HUES48 (cell line): ENCODE results near the gene TMEM134.
"Not testable (repeated sequence)": the region's sequence is repeated elsewhere in the genome, so short reads cannot be mapped to it uniquely, and the experiment has no call there.

Experiments
- H3K27ac ChIP-seq: one replicate; pipeline ENCODE4 v1.7.0; 2013; ENCODE audit warnings: low read depth, low read length, inconsistent platforms
- H3K27me3 ChIP-seq: 2 replicates; pipeline ENCODE4 v1.6.1; 2013; ENCODE audit warnings: mild to moderate bottlenecking, low read length; ENCODE audit not compliant: control insufficient read depth, insufficient read depth
- H3K36me3 ChIP-seq: 2 replicates; pipeline ENCODE4 v1.6.1; 2013; ENCODE audit warnings: low read length; ENCODE audit not compliant: control insufficient read depth, insufficient read depth
- H3K4me1 ChIP-seq: 2 replicates; pipeline ENCODE4 v1.6.1; 2013; ENCODE audit warnings: mild to moderate bottlenecking, low read length; ENCODE audit not compliant: control insufficient read depth, insufficient read depth
- H3K4me3 ChIP-seq: 2 replicates; pipeline ENCODE4 v1.5.1; 2013; ENCODE audit warnings: mild to moderate bottlenecking, low read depth, low read length
- H3K9ac ChIP-seq: 2 replicates; pipeline ENCODE4 v1.6.1; 2013; ENCODE audit warnings: mild to moderate bottlenecking, low read depth, low read length, moderate library complexity
- H3K9me3 ChIP-seq: 2 replicates; pipeline ENCODE4 v1.6.1; 2013; ENCODE audit warnings: low read length; ENCODE audit not compliant: control insufficient read depth, insufficient read depth

The TMEM134 gene, protein sequence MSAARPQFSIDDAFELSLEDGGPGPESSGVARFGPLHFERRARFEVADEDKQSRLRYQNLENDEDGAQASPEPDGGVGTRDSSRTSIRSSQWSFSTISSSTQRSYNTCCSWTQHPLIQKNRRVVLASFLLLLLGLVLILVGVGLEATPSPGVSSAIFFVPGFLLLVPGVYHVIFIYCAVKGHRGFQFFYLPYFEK

DNA sequence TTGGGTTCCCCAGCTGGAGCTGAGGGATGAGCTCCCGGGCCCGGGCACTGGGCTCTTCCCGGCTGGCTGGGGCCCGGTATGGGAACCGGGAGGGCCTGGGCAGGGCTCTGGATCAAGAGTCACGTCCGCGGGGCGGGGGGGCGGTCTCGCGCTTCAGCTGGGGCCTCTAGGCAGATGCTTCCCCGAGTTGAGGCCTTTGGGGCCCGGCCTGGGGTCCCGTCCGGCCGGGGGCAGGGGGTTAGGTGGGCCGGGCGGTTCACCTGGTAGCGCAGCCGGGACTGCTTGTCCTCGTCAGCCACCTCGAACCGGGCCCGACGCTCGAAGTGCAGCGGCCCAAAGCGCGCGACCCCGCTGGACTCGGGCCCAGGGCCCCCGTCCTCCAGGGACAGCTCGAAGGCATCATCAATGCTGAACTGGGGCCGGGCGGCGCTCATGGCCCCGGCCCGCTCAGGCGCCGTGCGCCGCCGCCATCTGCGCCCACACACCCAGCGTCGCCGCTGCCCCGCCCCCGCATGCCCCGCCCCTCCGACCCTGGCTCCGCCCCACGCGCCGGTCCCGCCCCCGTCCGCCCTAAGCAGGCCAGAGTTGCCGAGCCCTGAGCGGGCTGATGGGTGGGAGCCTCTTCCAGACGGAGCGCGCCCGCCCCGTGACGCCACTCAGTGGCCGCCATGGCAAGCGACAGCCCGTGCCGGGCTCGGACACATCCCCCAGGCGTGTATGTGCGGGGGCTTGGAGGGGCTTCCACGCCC lies at the start of gene TMEM134:
TSS of gene TMEM134 (minus strand) at position 493 of the 749 bp plus-strand sequence. CDS start at position 434, 59 bp downstream.
- peak within 1 kb of the TSS; percentile 52 for H3K9ac ChIP-seq
- no peaks in the 10 kb centered on the region for H3K9me3 ChIP-seq
- H3K36me3 ChIP-seq = 0 out of 2 replicates have a peak, but pooled peaks cover 4% of the 10 kb centered on the region
- H3K4me1 ChIP-seq = peaks cover 16% of the 10 kb centered on the region; the same call in 1 of the 2 replicates
- H3K27ac ChIP-seq = peak within 1 kb of the TSS; percentile 73
- no peaks in the 10 kb centered on the region for H3K27me3 ChIP-seq
- H3K4me3 ChIP-seq = peak within 1 kb of the TSS; percentile 83

GRCh38 chr11:67517784-67518552 lies 48.9 kb upstream of the TMEM134 start:
- Histone ChIP-seq H3K4me3 (no peak overlapping the region), H3K9ac (no peak overlapping the region), H3K36me3 (no peaks in the 10 kb centered on the region), H3K4me1 (no peaks in the 10 kb centered on the region), H3K27ac (no peak overlapping the region), H3K27me3 (no peaks in the 10 kb centered on the region), H3K9me3 (no peaks in the 10 kb centered on the region)

GRCh38 chr11:67516806-67517205 lies 47.8 kb upstream of the TMEM134 start:
- Histone ChIP-seq H3K4me3 (no peak overlapping the region), H3K36me3 (no peaks in the 10 kb centered on the region), H3K9me3 (no peaks in the 10 kb centered on the region), H3K4me1 (no peaks in the 10 kb centered on the region), H3K27me3 (no peaks in the 10 kb centered on the region), H3K9ac (no peak overlapping the region), H3K27ac (no peak overlapping the region)

DNA sequence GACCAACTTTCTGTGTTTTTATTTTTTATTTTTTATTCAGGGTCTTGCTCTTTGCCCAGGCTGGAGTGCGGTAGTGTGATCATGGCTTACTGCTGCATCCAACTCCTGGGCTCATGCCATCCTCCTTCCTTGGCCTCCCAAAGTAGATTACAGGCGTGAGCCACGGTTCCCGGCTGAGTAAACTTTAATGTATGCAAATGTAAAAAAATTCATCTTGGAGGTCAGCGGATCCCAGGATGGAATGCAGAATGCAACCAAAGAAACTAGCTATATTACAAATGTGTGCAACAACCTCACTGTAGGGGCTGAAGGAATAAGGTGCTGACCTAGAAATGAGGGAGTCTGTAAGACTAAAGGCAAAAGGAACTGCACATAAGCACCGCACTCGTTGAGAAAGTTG lies 45.1 kb upstream of the TMEM134 start:
- Histone ChIP-seq H3K9ac (no peak overlapping the region), H3K27ac (no peak overlapping the region), H3K4me1 (no peaks in the 10 kb centered on the region), H3K27me3 (no peaks in the 10 kb centered on the region), H3K36me3 (no peaks in the 10 kb centered on the region), H3K4me3 (no peak overlapping the region), H3K9me3 (no peaks in the 10 kb centered on the region)

GRCh38 chr11:67511558-67511957 lies 42.5 kb upstream of the TMEM134 start:
- H3K9ac ChIP-seq, H3K27ac ChIP-seq, H3K27me3 ChIP-seq, H3K9me3 ChIP-seq, H3K4me1 ChIP-seq, H3K4me3 ChIP-seq, H3K36me3 ChIP-seq: not testable (repeated sequence)

DNA sequence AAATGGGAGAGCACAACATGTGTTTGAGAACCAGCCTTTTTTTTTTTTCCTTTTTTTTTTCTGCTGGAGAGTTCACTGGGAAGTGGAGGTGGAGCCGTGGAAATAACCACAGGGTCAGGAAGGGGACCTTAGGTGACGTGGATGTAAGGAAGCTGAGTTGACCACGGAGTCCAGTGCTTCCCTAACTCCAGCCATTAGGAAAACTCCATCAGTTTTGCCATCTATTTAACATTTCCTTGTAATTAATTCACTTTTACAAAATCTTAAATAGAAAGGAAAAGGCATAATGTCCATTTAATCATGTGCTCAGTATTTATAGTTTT lies 40.9 kb upstream of the TMEM134 start:
- Histone ChIP-seq H3K9me3 (no peaks in the 10 kb centered on the region), H3K36me3 (peaks cover 6% of the 10 kb centered on the region; the same call in 1 of the 2 replicates), H3K4me1 (peaks cover 18% of the 10 kb centered on the region), H3K4me3 (no peak overlapping the region), H3K9ac (no peak overlapping the region), H3K27me3 (no peaks in the 10 kb centered on the region), H3K27ac (no peak overlapping the region)

DNA sequence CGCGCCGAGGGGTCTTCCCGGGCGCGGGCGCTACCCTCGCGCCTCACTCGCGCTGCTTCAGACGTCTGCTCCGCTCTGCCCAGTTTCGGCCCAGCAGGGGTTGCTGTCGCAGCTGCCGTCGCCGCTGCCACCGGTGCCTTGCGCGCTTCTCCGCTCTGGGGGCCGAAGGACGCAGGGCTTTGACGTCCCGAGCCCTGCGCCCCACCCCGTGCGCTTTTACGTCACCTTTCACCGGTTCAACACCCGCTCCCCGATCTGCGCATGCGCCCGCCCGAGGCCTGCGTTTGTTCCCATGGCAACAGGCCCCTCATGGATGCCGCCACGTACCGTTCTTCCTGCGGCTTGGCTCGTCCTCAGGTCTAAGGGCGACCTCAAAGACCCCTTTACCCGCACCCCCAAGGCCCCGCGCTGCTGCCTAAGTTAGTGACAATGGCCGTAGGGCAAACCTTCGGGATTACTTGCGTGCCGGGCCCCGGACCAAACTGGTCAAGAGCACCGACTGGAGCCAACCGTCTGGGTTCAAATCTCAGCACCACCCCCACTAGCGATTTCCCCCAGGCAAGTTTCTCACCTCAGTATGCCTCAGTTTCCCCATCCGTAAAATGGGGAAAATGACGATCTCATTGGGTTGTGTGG lies 39.6 kb upstream of the TMEM134 start:
- H3K9me3 ChIP-seq = no peaks in the 10 kb centered on the region
- peaks cover 4% of the 10 kb centered on the region; the same call in 1 of the 2 replicates for H3K27me3 ChIP-seq
- peak overlapping the region; percentile 87 for H3K4me3 ChIP-seq
- peaks cover 6% of the 10 kb centered on the region; the same call in 1 of the 2 replicates for H3K36me3 ChIP-seq
- peak overlapping the region; percentile 80 for H3K9ac ChIP-seq
- H3K27ac ChIP-seq = peak overlapping the region; percentile 94
- H3K4me1 ChIP-seq = peaks cover 18% of the 10 kb centered on the region

DNA sequence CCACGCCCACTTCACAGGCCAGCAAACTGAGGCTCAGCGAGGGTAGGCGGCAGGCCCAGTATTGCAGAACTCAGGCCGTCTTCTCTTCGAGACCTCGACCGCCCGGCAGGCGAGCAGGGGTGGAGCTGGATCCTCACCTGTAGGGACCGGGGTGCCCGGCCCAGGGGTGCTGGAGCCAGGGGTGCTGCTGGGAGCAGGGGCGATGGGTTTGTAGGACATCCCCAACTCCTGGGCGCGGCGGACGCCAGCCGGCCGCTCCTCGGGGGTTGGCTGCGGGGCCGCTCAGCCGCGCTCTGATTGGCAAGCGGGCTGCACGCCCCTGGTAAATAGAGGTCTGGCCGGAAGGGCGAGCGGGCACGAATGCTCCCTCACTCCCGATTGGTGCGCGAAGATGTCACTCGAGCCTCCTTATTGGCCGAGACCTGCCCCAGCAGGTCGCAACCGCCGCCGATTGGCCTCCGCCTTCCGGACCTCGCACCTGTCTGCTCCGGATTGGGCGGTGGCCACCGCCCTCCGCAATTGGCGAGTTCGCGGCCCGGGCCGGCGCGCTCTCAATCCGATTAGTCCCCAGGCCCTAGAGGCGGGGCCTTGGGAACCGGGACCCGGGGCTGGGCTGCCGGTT lies 38.9 kb upstream of the TMEM134 start, which contains the start of gene CDK2AP2:
TSS of gene CDK2AP2 (minus strand) at position 299 of the 622 bp plus-strand sequence. CDS start at position 219, 80 bp downstream.
- Histone ChIP-seq H3K9me3 (no peaks in the 10 kb centered on the region), H3K4me3 (peak within 1 kb of the TSS; percentile 87), H3K4me1 (peaks cover 18% of the 10 kb centered on the region), H3K27me3 (peaks cover 7% of the 10 kb centered on the region; the same call in 1 of the 2 replicates), H3K9ac (peak within 1 kb of the TSS; percentile 80), H3K36me3 (peaks cover 6% of the 10 kb centered on the region; the same call in 1 of the 2 replicates), H3K27ac (peak within 1 kb of the TSS; percentile 94)

GRCh38 chr11:67507242-67507863 lies 38.3 kb upstream of the TMEM134 start:
- Histone ChIP-seq H3K4me1 (peaks cover 18% of the 10 kb centered on the region), H3K36me3 (peaks cover 6% of the 10 kb centered on the region; the same call in 1 of the 2 replicates), H3K27ac (peak overlapping the region; percentile 81), H3K27me3 (peaks cover 7% of the 10 kb centered on the region; the same call in 1 of the 2 replicates), H3K9ac (peak overlapping the region; percentile 46), H3K9me3 (no peaks in the 10 kb centered on the region), H3K4me3 (peak overlapping the region; percentile 87)
